Inflammatory macrophage (primary cell): Measurements from ENCODE around the gene RERG.

Experiments used
- DNase-seq, 2 donors: peaks; one replicate each; pipeline ENCODE4 v3.0.0-alpha.2; 2020 to 2022

Gene RERG

DNA sequence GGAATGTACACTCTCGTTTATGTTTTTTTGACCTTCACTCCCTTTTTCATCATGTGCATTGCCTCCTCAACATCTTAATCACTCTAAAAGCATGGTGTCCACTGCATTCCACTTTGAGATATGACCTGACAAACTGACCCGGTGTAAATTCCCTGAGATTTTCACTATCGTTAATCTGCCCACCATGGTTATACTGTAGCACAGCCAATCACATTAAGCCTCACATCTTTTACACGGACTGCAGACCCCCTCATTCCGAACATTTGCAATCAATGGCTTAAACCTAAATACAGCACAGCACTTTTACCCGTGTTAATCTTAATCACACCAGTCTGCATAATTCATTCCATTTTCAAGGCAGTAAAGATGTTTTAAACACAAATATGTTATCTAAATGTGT lies 2.4 kb downstream of the RERG start:
- DNase-seq = no peak

DNA sequence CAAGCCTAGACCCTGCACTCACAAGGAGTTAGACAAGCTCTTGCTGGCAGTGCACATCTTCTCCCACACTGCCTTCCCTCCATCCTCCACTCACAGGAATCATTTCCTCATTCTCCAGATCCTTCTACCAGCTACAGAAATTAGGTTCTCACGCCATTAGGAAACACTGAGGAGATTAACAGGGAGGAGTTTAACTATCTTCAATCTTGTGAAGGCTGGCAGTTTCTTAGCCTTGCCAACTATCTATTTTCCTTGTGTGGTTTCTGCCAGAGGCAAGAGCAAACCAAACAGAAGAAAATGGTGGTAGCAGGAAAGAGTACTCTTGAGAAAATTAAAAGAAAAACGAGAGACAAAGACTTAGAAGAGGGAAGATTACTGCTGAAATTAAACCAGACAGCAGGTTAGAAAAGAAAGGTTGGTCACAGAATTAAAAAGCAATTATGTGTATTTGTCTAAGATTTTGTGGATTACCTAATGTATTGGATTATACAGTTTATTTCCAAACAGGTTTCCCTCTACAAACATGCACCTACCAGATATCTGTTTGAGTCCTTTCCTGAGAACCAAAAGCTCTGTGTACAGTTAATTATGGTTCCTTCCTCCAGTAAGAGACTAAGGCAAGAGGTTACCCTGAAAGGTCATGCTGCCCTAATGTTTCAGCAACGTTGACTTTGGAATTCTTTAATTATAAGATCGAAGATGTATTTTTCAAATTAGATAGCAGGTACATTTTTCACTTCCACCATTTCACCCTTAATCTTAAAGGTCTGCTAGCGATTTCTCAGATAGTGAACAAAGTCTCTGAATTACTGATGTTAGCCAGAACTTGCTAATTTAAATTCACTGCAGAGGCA lies 5.0 kb downstream of the RERG start:
- no peak for DNase-seq

DNA sequence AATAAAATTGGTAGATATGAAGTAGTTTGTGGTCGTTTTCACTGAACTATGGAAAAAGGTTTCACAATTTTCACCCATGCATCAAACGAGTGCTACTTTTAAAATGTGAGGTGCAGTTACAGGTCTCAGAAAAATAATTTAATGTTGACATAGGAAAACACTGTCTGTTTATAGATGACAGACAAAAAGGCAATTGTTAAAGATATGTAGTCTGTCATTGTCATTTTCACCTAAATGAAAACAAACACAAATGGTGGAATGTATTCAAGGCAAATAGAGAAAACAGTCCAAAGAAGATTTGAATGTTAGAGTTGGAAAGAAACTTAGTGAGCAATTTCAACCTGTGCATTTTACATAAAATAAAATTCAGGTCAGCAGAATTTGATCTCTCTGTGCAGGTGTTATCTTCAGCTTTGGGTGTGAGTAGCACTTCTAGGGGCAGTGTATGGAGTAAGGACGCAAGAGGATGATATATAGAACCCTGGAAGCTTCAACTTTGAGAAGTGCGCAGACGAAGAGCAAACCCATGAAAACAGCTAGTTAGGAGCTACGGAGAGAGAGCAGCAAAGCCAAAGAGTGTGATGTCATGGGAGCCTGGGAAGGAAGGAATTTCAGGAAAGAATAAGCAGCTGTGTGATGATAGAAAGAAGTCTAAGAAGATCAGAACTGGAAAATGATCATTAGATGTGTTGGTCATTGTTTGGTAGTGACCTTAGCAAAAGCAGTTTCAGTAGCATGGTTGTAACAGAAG lies 6.2 kb downstream of the RERG start:
- DNase-seq = no peak

DNA sequence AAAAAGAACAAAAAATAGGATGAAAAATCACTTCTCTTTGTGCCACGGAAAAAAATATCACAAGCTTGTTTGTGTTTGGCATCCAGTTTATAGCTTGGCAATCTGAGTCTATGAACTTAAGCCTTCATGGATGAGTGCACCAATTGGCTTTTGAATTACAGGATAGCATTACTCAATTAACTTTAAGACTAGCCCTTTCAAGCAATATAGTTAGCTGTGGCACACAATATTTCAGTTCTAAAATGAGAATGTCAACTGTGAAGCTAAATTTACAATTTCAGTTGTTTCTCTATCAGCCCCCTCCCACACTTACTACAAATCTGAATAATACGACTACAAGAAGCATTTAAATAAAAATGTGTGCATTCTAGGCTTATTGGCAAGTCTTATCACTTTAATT lies 8.3 kb downstream of the RERG start:
- DNase-seq = no peak

GRCh38 chr12:15209782-15210181 lies 11.4 kb downstream of the RERG start:
- no peak for DNase-seq

DNA sequence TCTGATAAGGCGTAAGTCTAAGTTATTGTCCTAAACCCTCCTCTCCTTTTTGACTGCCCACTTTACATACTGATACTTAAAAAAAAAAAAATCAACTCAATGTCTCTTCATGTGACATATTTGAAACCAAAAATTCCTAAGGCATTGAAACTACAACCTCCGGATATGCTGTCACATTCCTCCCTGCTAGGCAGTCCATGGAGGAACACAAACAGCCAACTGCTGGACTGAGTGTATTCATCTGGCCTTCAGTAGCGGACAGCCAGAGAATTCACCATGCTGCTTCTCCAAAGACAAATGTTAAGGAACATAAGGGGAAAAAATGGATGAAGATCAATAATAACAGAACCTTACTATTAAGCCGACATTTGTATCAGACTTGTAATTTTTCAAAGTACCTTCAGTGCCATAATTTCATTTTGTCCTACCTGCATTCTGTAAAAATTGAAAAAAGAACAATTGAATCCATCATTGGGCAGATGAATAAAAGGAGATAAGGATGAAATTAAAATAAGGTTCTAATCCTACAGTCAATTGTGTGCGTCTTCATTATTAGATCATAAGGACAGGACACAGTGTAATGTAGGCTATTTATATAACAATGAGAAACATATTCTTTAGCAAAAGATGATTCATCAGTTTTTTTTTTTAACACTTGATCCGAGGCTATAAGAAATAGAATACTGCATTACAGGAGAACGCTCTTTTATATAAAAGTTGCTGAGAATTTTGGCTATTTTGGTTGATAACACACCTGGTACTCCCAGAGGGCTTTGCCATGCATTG lies 12.2 kb downstream of the RERG start:
- no peak for DNase-seq

DNA sequence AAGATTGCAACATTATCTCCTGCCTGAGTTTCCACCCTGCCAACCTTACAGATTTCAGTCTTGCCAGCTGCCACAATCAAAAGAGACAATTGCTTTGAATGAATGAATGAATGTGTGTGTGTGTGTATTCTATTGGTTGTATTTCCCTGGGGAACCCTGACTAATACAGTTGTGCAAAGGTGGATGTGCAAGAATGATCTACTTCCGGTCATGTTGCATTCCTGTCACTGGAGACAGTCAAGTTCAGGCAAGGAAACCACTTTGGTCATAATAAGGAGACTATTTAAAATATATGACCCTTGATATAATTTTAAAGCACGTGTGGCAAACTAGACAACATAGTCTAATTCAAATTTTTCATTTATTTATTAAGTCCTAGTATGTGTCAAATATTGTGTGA lies 13.1 kb downstream of the RERG start:
- DNase-seq = no peak

DNA sequence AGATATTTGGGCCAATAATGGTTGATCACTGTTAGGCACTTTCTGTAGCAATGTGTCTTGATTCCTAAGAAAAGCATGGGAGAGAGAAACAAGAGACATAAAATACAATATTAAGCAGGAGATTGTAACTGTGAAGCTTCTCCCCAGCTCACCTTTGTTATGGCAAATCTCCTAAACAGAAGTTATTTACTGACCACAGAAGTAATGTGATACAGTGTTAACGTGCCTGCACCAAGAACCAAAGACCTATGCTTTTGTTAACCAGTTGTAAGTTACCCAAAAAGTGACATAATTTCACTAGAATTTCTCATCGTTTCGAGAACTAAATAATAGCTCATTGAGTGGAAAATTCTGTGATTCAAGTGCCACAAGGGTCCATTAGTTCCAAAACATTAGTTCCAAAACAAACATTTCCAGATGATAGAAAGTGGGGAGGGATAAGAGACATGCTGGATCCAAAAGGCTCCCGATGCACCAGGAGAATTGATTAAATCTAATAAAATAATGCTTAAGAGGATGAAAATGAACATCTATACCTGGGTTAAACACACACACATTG lies 14.3 kb downstream of the RERG start:
- no peak for DNase-seq

- no peak for DNase-seq
Observed at GRCh38 chr12:15206338-15206737, 14.9 kb downstream of the RERG start.

- DNase-seq = no peak
Observed at GRCh38 chr12:15205341-15206010, 15.7 kb downstream of the RERG start.

DNA sequence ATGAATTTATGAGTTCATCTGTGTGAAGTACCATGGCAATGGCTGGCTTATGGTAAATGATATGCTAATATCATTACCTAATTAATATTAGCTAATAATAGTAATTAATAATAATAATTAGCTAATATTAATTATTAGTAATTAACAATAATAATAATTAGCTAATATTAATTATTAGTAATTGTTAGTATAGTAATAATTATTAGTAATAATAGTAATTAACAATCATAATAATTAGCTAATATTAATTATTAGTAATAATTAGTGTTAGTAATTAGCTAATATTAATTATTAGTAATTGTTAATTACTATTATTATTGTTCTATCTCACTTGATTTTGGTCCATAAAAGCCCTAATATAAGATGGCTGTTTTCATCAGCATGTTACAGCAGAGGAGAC lies 19.8 kb downstream of the RERG start:
- DNase-seq = no peak

- DNase-seq = no peak
Observed at GRCh38 chr12:15201056-15201455, 20.2 kb downstream of the RERG start.

DNA sequence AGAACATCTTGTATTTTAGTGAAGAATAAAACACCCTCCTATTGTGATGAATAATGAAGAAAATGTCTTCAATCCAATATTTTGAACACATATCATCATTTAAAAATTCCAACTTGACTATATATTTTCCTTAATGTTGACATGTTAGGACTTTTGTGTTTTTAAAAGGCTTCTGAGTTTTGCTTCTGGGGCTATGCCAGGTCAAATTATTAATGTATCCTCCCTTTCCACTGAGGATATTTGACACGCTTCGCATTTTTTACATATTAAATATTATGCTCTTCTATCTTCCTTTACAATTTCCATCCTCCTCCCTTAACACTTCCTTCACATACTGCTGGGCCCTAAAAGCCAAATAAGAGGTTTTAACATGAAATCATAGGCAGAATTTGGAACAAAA lies 20.6 kb downstream of the RERG start:
- DNase-seq = no peak

GRCh38 chr12:15199930-15200329 lies 21.3 kb downstream of the RERG start:
- no peak for DNase-seq

DNA sequence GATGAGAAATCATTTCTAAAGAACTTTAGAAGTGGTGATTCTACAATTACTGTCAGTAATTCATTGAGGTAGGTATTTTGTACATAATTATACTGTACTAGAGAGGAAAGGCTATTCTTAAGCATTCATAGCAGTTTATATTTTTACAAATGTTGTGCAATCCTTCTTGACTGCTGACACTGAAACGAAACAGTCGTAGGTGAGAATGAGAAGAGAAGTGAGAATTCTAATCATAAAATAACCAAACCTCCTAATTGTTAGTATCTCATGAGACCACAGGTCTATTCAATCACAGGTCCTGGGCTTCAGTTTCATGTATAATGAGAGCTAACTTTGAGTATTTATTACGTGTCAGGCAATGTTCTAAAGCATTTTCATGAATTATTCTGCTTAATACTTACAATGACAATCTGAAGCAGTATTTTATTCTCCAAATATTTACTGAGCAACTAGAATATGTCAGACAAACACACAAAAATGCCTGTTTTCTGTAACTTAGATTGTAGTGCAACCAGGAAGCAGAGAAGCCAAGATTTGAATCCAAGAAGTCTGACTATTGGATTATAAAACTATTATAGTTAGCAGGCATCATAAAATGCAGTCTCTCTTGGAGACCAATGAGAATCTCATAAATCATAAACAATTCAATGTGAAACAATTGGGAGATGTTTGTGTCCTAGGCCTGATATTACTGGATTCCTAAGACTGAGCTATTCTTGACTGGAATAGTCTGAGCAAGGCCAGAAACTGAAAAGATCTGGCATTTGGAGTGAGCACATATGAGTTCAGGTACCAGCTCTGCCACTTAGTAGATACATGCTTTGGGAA lies 24.3 kb downstream of the RERG start:
- no peak for DNase-seq

- no peak for DNase-seq
Observed at GRCh38 chr12:15196221-15196620, 25.0 kb downstream of the RERG start.

GRCh38 chr12:15194456-15195368 lies 26.5 kb downstream of the RERG start:
- no peak for DNase-seq

- no peak for DNase-seq
Observed at GRCh38 chr12:15193946-15194345, 27.3 kb downstream of the RERG start.

DNA sequence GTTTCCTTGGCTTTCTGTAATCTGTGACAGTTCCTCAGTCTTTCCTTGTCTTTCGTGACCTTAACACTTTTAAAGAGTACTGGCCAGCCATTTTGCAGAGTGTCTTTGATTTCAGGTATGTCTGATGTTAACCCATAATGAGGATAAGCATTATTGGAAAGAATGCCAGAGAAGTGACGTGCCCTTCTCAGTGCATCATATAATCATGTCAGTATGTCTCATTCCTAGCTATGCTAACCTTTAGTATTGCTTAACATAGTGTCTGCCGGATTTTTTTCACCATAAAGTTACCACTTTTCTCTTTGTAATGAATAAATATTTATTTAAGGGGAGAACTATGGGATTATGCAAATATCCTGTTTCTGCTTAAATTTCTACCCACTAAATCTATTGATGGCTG lies 28.5 kb downstream of the RERG start:
- no peak for DNase-seq

GRCh38 chr12:15188127-15188526 lies 33.1 kb downstream of the RERG start:
- DNase-seq = no peak
